ENCODE data around the gene ZWINT. TPM values are rescaled to one million over a fixed set of nuclear protein-coding genes. Genes with fewer than 3 reads are reported as not detected.

ZWINT gene
- total and polyA plus RNA-seq, 12 donors, result 0.61 to 9.0 (median 1.5) TPM

GRCh38 chr10:56327118-56327517 is 33.9 kb downstream of the ZWINT start:
- WGBS, 2 donors, result 62 to 77% methylated on average over 3 of the region's 3 CpGs
- TF ChIP-seq CTCF (IDR thresholded peaks at IDR 0.05), result no peak
- Histone ChIP-seq H3K36me3 (no peaks in the 10 kb centered on the region), H3K27me3 (no peaks in the 10 kb centered on the region), H3K9me3 (no peaks in the 10 kb centered on the region), H3K4me1 (no peaks in the 10 kb centered on the region), H3K27ac (no peak overlapping the region), H3K4me3 (no peak overlapping the region)
- ATAC-seq (no peak), DNase-seq (no peak)
- intact Hi-C loops (cut with DNase I), result no loop called here

GRCh38 chr10:56319386-56319785 is 41.7 kb downstream of the ZWINT start:
- intact Hi-C loops (cut with DNase I), result no loop called here
- Histone ChIP-seq H3K4me3 (no peak overlapping the region), H3K27me3 (no peaks in the 10 kb centered on the region), H3K9me3 (peaks cover 0 to 24% (median 6%) of the 10 kb centered on the region in 11 donors), H3K27ac (no peak overlapping the region), H3K36me3 (no peaks in the 10 kb centered on the region), H3K4me1 (no peaks in the 10 kb centered on the region)
- no peak for TF ChIP-seq CTCF (IDR thresholded peaks at IDR 0.05)
- no peak for ATAC-seq
- no peak for DNase-seq

- 51 to 73% methylated on average over 2 of the region's 2 CpGs for WGBS, 2 donors
- intact Hi-C loops (cut with DNase I), result no loop called here
- DNase-seq (no peak), ATAC-seq (no peak)
- Histone ChIP-seq H3K4me3 (no peak overlapping the region), H3K4me1 (no peaks in the 10 kb centered on the region), H3K36me3 (no peaks in the 10 kb centered on the region), H3K27me3 (no peaks in the 10 kb centered on the region), H3K27ac (no peak overlapping the region), H3K9me3 (peaks cover 0 to 24% (median 6%) of the 10 kb centered on the region in 11 donors)
- no peak for TF ChIP-seq CTCF (IDR thresholded peaks at IDR 0.05)
Measured at GRCh38 chr10:56318816-56319215, 42.2 kb downstream of the ZWINT start.

GRCh38 chr10:56317603-56318002 is 43.5 kb downstream of the ZWINT start:
- no peaks in the 10 kb centered on the region for H3K4me1 ChIP-seq
- 83% methylated on average over 3 of the region's 3 CpGs for WGBS, 2 donors
- intact Hi-C loops (cut with DNase I), result no loop called here
- peaks cover 0 to 24% (median 6%) of the 10 kb centered on the region in 11 donors for H3K9me3 ChIP-seq
- DNase-seq, result no peak
- no peak for ATAC-seq
- H3K27ac ChIP-seq, result no peak overlapping the region
- no peaks in the 10 kb centered on the region for H3K27me3 ChIP-seq
- no peak for TF ChIP-seq CTCF (IDR thresholded peaks at IDR 0.05)
- no peak overlapping the region for H3K4me3 ChIP-seq
- no peaks in the 10 kb centered on the region for H3K36me3 ChIP-seq

GRCh38 chr10:56316603-56317002 is 44.5 kb downstream of the ZWINT start:
- no peak for ATAC-seq
- H3K4me1 ChIP-seq, result no peaks in the 10 kb centered on the region
- H3K9me3 ChIP-seq, result peaks cover 0 to 24% (median 6%) of the 10 kb centered on the region in 11 donors
- TF ChIP-seq CTCF (IDR thresholded peaks at IDR 0.05), result no peak
- no peak overlapping the region for H3K27ac ChIP-seq
- H3K4me3 ChIP-seq, result no peak overlapping the region
- intact Hi-C loops (cut with DNase I), result no loop called here
- H3K27me3 ChIP-seq, result no peaks in the 10 kb centered on the region
- no peaks in the 10 kb centered on the region for H3K36me3 ChIP-seq
- DNase-seq, result no peak
